Hepatocyte (in vitro differentiated cells): Measurements from ENCODE around the gene PDLIM7.

Source experiments
- CTCF ChIP-seq: fragments of 200-600 bp; sonication (generic); IDR thresholded peaks from 2 replicates; pipeline ENCODE4 v1.5.1; 2016; ENCODE audit warnings: antibody characterized with exemption, mild to moderate bottlenecking; ENCODE audit not compliant: poor library complexity
- EZH2 ChIP-seq: fragments of 200-600 bp; sonication (generic); IDR thresholded peaks from 2 replicates; pipeline ENCODE4 v1.6.1; 2016; ENCODE audit warnings: antibody characterized with exemption, mild to moderate bottlenecking, borderline replicate concordance
- EZH2phosphoT487 ChIP-seq: fragments of 200-600 bp; sonication (generic); IDR thresholded peaks from one replicate; pipeline ENCODE4 v1.6.1; 2018; ENCODE audit warnings: antibody characterized with exemption, mild to moderate bottlenecking, low read depth, moderate library complexity; ENCODE audit not compliant: unreplicated experiment, severe bottlenecking

- no peak for TF ChIP-seq CTCF
- no peak for TF ChIP-seq EZH2
- no peak for TF ChIP-seq EZH2phosphoT487
Observed at GRCh38 chr5:177474002-177474476, 23.4 kb downstream of the PDLIM7 start.
